PC-3 (cell line): ENCODE measurements around the gene AICDA. TPM values are rescaled to one million over a fixed set of nuclear protein-coding genes. Genes with fewer than 3 reads are reported as not detected.

Experiments used
- ATAC-seq: fragments of 200-7000 bp; cut with Tn5 transposase; 2 replicates; pipeline ENCODE4 v1.9.1; 2020; ENCODE audit warnings: mild to moderate bottlenecking, moderate library complexity
- BruUV-seq: library from RNA; stranded (reverse); fragments of 400-500 nt; replicated peaks from 2 replicates; lab custom pipeline; 2021; lab: Mats Ljungman, UMichigan
- CTCF ChIA-PET: fragments of 300-600 bp; sonication (Branson Sonifier 250); formaldehyde crosslinking; loops from one replicate; lab custom pipeline; 2022; ENCODE audit warnings: antibody characterized with exemption; lab: Charles Lee
- POLR2A ChIA-PET: fragments of 300-600 bp; sonication (Branson Sonifier 250); formaldehyde crosslinking; loops from one replicate; lab custom pipeline; 2022; ENCODE audit warnings: antibody characterized with exemption; ENCODE audit not compliant: unreplicated experiment; lab: Charles Lee
- DNase-seq: peaks from one replicate; pipeline ENCODE4 v3.0.0-alpha.2; 2015
- H2AFZ ChIP-seq: fragments of 300-600 bp; sonication (generic); 2 replicates; pipeline ENCODE4 v1.6.0; 2016; ENCODE audit warnings: antibody characterized with exemption, low read length
- H3F3A ChIP-seq: fragments of 300-600 bp; sonication (generic); one replicate; pipeline ENCODE4 v1.6.0; 2017; ENCODE audit warnings: antibody characterized with exemption, low read length, control low read depth, mild to moderate bottlenecking; ENCODE audit not compliant: unreplicated experiment
- H3K27ac ChIP-seq: fragments of 300-600 bp; sonication (generic); 2 replicates; pipeline ENCODE4 v1.5.1; 2016; ENCODE audit warnings: mild to moderate bottlenecking, low read length
- H3K27me3 ChIP-seq: fragments of 300-600 bp; sonication (generic); 2 replicates; pipeline ENCODE4 v1.6.1; 2016; ENCODE audit warnings: low read length, mixed read lengths
- H3K36me3 ChIP-seq: fragments of 300-600 bp; sonication (generic); 2 replicates; pipeline ENCODE4 v1.6.1; 2016; ENCODE audit warnings: low read depth, mixed run types, low read length, mixed read lengths
- H3K4me1 ChIP-seq: fragments of 300-600 bp; sonication (generic); 2 replicates; pipeline ENCODE4 v1.5.1; 2016; ENCODE audit warnings: low read length; ENCODE audit not compliant: insufficient read depth
- H3K4me2 ChIP-seq: fragments of 300-600 bp; sonication (generic); 2 replicates; pipeline ENCODE4 v1.6.0; 2016; ENCODE audit warnings: low read length
- H3K4me3 ChIP-seq: fragments of 300-600 bp; sonication (generic); 2 replicates; pipeline ENCODE4 v1.5.1; 2016; ENCODE audit warnings: mild to moderate bottlenecking, low read length, mixed read lengths
- H3K79me2 ChIP-seq: fragments of 300-600 bp; sonication (generic); 2 replicates; pipeline ENCODE4 v1.6.1; 2017; ENCODE audit warnings: low read length, mixed read lengths
- H3K9ac ChIP-seq: fragments of 300-600 bp; sonication (generic); 2 replicates; pipeline ENCODE4 v1.6.0; 2016; ENCODE audit warnings: mild to moderate bottlenecking, low read length
- H3K9me2 ChIP-seq: fragments of 300-600 bp; sonication (generic); replicated peaks from 2 replicates; pipeline ENCODE4 v1.6.1; 2016; ENCODE audit warnings: mixed run types, low read length, mixed read lengths
- H3K9me3 ChIP-seq: fragments of 300-600 bp; sonication (generic); 2 replicates; pipeline ENCODE4 v1.6.1; 2016; ENCODE audit warnings: low read length, mixed read lengths
- H4K20me1 ChIP-seq: fragments of 300-600 bp; sonication (generic); 2 replicates; pipeline ENCODE4 v1.6.1; 2016; ENCODE audit warnings: low read length, mixed read lengths
- EZH2 ChIP-seq: fragments of 300-600 bp; sonication (generic); IDR thresholded peaks from one replicate; pipeline ENCODE4 v1.6.1; 2017; ENCODE audit warnings: antibody characterized with exemption, mild to moderate bottlenecking, low read length; ENCODE audit not compliant: unreplicated experiment
- EZH2phosphoT487 ChIP-seq: fragments of 300-600 bp; sonication (generic); IDR thresholded peaks from 2 replicates; pipeline ENCODE4 v1.6.1; 2018; ENCODE audit warnings: mild to moderate bottlenecking, antibody characterized with exemption, low read length, borderline replicate concordance
- intact Hi-C: fragments of 100-400 bp; cut with micrococcal nuclease; formaldehyde crosslinking; loops from 2 replicates; pipeline ENCODE4 v1.9.0; 2023
- total RNA-seq: library from RNA; depleted of rRNA; stranded (reverse); fragments of >200 nt; gene quantifications from 2 replicates; pipeline ENCODE4 v1.2.3, GENCODE V29; 2014
- TF ChIP-seq, protein P1 (sequence below): fragments of 300-600 bp; sonication (generic); conservative IDR thresholded peaks from 2 replicates; pipeline ENCODE4 v1.5.1; 2017; ENCODE audit warnings: antibody characterized with exemption, low read depth, mild to moderate bottlenecking, low read length

Gene AICDA
- total RNA-seq, 1 experiment from 2014 or later = not detected

DNA sequence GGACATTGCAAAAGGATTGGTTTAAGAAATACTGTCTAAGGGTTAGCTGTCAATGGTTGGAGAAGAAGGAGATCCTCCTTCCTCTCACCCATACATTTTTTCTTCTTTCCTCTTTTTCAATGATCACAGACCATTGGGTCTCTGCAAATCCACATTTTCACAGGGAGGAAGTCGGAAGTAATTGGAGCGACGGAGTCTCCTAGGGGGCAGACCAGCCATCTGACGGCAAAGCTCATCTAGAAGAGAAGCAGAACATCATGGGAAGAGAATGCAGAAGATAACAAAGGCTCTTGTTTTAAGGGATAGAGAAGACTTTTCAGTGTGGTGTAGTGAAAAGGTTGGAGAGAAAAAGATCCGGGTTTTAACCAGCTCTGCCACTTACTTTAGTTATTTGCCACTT is 35.3 kb upstream of the AICDA start:
- no peak overlapping the region for H2AFZ ChIP-seq
- no peak overlapping the region for H3K9ac ChIP-seq
- no peaks in the 10 kb centered on the region for H3K9me3 ChIP-seq
- DNase-seq = no peak
- peaks cover 9% of the 10 kb centered on the region for H3K27me3 ChIP-seq
- no peak overlapping the region for H3K4me3 ChIP-seq
- intact Hi-C loops = no loop called here
- ChIA-PET POLR2A (no interaction called here), CTCF (no interaction called here)
- no peak for ATAC-seq
- no TSS peak for BruUV-seq
- no peaks in the 10 kb centered on the region for H3K36me3 ChIP-seq
- H3K27ac ChIP-seq = no peak overlapping the region
- TF ChIP-seq EZH2 = no peak
- TF ChIP-seq EZH2phosphoT487 = no peak
- TF ChIP-seq, protein P1, sequence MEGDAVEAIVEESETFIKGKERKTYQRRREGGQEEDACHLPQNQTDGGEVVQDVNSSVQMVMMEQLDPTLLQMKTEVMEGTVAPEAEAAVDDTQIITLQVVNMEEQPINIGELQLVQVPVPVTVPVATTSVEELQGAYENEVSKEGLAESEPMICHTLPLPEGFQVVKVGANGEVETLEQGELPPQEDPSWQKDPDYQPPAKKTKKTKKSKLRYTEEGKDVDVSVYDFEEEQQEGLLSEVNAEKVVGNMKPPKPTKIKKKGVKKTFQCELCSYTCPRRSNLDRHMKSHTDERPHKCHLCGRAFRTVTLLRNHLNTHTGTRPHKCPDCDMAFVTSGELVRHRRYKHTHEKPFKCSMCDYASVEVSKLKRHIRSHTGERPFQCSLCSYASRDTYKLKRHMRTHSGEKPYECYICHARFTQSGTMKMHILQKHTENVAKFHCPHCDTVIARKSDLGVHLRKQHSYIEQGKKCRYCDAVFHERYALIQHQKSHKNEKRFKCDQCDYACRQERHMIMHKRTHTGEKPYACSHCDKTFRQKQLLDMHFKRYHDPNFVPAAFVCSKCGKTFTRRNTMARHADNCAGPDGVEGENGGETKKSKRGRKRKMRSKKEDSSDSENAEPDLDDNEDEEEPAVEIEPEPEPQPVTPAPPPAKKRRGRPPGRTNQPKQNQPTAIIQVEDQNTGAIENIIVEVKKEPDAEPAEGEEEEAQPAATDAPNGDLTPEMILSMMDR = no peak
- H3K9me2 ChIP-seq = no peaks in the 10 kb centered on the region
- no peak overlapping the region for H3K4me2 ChIP-seq
- H4K20me1 ChIP-seq = no peaks in the 10 kb centered on the region
- no peaks in the 10 kb centered on the region for H3K4me1 ChIP-seq
- H3F3A ChIP-seq = no peaks in the 10 kb centered on the region
- no peaks in the 10 kb centered on the region for H3K79me2 ChIP-seq

DNA sequence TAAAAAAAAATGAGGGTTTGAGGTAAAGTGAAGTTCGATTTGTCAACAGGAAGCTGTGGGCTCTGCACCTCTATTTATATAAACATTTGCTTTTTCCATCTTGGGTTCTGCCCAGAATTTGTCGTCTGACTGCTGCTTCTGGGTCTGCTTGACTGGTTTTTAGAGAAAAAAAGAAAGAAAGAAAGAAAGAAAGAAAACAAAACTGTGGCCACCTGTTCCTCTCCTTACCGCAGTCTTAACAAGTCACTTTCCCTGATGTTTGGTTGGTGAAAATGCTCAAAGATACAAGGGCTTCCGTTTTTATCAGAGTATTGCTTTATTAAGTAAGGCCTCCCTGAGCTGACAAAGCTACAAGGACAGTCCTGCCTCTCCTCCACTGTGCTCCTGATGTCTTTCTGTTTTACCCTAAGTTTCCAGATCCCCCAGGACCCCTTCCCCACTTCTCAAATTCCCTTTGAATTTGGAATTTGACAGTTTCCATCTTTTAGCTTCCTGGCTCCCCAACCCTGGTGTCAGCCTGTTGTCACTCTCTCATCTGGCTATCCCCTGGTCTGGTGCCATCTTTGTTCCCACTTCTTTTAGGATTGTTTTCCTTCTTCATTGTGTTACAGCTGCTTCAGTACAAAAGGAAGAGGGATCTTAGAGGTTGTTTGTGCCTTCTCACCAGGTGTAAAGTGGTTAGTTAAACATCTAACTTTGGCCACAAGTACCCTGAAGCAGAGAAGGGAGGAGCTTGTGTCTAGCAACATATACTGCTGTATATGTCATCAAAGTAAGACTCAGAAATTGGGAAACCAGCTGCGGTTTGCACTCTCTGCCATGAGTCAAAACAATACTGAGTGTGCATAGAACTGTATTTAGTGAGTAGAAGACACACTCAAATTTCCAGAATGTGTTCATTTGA is 31.9 kb upstream of the AICDA start:
- no peaks in the 10 kb centered on the region for H3K4me1 ChIP-seq
- TF ChIP-seq EZH2phosphoT487 (no peak), EZH2 (no peak)
- TF ChIP-seq, protein P1 = no peak
- ATAC-seq = no peak
- BruUV-seq = no TSS peak
- CTCF ChIA-PET = no interaction called here
- no peaks in the 10 kb centered on the region for H3K79me2 ChIP-seq
- H4K20me1 ChIP-seq = no peaks in the 10 kb centered on the region
- no peak overlapping the region for H3K4me3 ChIP-seq
- H3K4me2 ChIP-seq = no peak overlapping the region
- H3F3A ChIP-seq = no peaks in the 10 kb centered on the region
- no peak overlapping the region for H3K27ac ChIP-seq
- no peak for DNase-seq
- no peaks in the 10 kb centered on the region for H3K36me3 ChIP-seq
- no peaks in the 10 kb centered on the region for H3K9me3 ChIP-seq
- H3K27me3 ChIP-seq = peaks cover 9% of the 10 kb centered on the region
- intact Hi-C loops = no loop called here
- no peak overlapping the region for H3K9ac ChIP-seq
- H3K9me2 ChIP-seq = no peaks in the 10 kb centered on the region
- POLR2A ChIA-PET = no interaction called here
- no peak overlapping the region for H2AFZ ChIP-seq

DNA sequence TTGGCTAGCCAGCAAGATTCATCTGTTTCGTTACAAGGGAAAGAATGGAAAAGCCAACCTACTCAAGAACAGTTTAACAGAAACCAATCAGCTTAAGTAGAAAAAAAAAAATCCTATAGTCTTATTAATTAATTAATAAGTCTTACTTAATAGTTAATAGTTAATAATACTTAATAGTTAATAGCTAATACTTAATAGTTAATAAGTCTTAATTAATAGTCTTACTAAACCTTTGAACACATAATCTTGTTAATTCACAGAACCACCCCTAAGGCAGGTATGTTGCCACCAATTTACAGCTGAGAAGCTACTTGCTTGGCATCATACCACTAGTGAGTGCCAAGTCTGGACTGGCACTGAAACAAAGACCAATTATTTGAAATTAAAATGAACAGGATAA is 30.1 kb upstream of the AICDA start:
- no peaks in the 10 kb centered on the region for H3F3A ChIP-seq
- DNase-seq (no peak), ATAC-seq (no peak)
- H3K4me1 ChIP-seq = no peaks in the 10 kb centered on the region
- H3K9ac ChIP-seq = no peak overlapping the region
- ChIA-PET POLR2A (no interaction called here), CTCF (interaction anchor here (0.6 kb wide), 1 partner anchor 42 kb away, joined by 3 read pairs; no protein-coding TSS in a partner anchor)
- no peaks in the 10 kb centered on the region for H3K79me2 ChIP-seq
- no peaks in the 10 kb centered on the region for H4K20me1 ChIP-seq
- no peaks in the 10 kb centered on the region for H3K9me2 ChIP-seq
- no peak overlapping the region for H2AFZ ChIP-seq
- no peak overlapping the region for H3K4me2 ChIP-seq
- no TSS peak for BruUV-seq
- H3K27me3 ChIP-seq = peaks cover 2% of the 10 kb centered on the region; the same call in 1 of the 2 replicates
- H3K36me3 ChIP-seq = no peaks in the 10 kb centered on the region
- TF ChIP-seq EZH2 (no peak), EZH2phosphoT487 (no peak)
- TF ChIP-seq, protein P1 = no peak
- H3K4me3 ChIP-seq = no peak overlapping the region
- no peak overlapping the region for H3K27ac ChIP-seq
- H3K9me3 ChIP-seq = no peaks in the 10 kb centered on the region
- intact Hi-C loops = no loop called here
